SJSA1 (cell line): ENCODE measurements around the gene LCK. TPM values are rescaled to one million over a fixed set of nuclear protein-coding genes. Genes with fewer than 3 reads are reported as not detected.
"Not testable (repeated sequence)": the region's sequence is repeated elsewhere in the genome, so short reads cannot be mapped to it uniquely, and the experiment has no call there.

Experiments used
- DNase-seq, 2 experiments: peaks; one replicate each; pipeline ENCODE4 v3.0.0-alpha.2; 2015 to 2020; ENCODE audit warnings: low spot score in 2 of 2, low read depth in 1 of 2
- H3K27ac ChIP-seq: fragments of 250-450 bp; sonication (Bioruptor Pico); 2 replicates; pipeline ENCODE4 v1.5.1; 2020; ENCODE audit warnings: mild to moderate bottlenecking, moderate library complexity
- H3K27me3 ChIP-seq: fragments of 250-450 bp; sonication (Bioruptor Pico); replicated peaks from 2 replicates; pipeline ENCODE4 v1.5.1; 2020; ENCODE audit warnings: mild to moderate bottlenecking, moderate library complexity
- H3K36me3 ChIP-seq: fragments of 250-450 bp; sonication (Bioruptor Pico); 2 replicates; pipeline ENCODE4 v1.5.1; 2020; ENCODE audit warnings: mild to moderate bottlenecking
- H3K4me1 ChIP-seq: fragments of 250-450 bp; sonication (Bioruptor Pico); replicated peaks from 2 replicates; pipeline ENCODE4 v1.6.1; 2021; ENCODE audit warnings: mild to moderate bottlenecking
- H3K4me3 ChIP-seq: fragments of 250-450 bp; sonication (Bioruptor Pico); 2 replicates; pipeline ENCODE4 v1.5.1; 2020; ENCODE audit warnings: mild to moderate bottlenecking
- H3K9me3 ChIP-seq: fragments of 250-450 bp; sonication (Bioruptor Pico); replicated peaks from 2 replicates; pipeline ENCODE4 v1.5.1; 2020; ENCODE audit warnings: mild to moderate bottlenecking
- total RNA-seq: library from RNA; depleted of rRNA; stranded (reverse); fragments of >200 nt; shearing (Covaris generic); gene quantifications from 2 replicates; pipeline ENCODE4 v1.2.3, GENCODE V29; 2014

The LCK gene
- total RNA-seq, 1 experiment from 2014 or later = not detected

DNA sequence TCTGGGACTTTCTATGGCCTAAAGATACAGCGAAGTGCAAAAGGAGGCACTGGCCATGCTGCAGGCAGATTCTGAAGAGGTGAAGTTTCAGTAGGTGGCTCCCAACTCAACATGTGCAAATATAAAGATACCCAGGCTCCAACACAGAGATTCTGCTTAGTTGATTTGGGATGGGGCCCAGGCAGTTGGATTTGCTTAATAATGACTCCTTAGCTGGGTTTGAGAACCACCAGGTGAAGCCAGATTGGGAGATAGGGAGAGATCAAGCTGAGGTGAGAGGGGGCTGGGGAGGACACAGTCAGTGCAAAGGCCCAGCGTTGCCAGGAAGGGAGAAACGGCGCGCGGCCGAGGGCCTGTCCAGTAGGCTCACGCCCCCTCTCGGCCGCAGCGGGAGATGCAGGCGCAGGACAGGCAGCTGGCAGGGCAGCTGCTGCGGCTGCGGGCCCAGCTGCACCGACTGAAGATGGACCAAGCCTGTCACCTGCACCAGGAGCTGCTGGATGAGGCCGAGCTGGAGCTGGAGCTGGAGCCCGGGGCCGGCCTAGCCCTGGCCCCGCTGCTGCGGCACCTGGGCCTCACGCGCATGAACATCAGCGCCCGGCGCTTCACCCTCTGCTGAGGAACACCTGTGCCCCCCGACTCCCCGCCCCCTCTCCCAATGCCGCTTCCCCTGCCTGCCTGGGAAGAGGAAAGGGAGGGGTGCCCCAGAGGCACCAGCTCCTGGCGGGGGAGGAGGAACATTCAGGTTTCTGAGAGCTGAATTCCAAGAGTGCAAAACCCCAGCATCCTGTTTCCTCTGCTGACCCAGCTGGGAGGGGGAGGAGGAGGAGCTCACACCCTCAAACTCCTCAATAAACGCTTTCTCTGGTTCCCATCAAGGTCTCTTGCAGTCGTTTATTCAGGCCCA lies 2.8 kb upstream of the LCK start:
- Histone ChIP-seq H3K4me1 (peaks cover 24% of the 10 kb centered on the region), H3K36me3 (no peaks in the 10 kb centered on the region), H3K4me3 (no peak overlapping the region), H3K27me3 (no peaks in the 10 kb centered on the region), H3K27ac (no peak overlapping the region), H3K9me3 (no peaks in the 10 kb centered on the region)
- DNase-seq = peak; percentile 35 to 75

DNA sequence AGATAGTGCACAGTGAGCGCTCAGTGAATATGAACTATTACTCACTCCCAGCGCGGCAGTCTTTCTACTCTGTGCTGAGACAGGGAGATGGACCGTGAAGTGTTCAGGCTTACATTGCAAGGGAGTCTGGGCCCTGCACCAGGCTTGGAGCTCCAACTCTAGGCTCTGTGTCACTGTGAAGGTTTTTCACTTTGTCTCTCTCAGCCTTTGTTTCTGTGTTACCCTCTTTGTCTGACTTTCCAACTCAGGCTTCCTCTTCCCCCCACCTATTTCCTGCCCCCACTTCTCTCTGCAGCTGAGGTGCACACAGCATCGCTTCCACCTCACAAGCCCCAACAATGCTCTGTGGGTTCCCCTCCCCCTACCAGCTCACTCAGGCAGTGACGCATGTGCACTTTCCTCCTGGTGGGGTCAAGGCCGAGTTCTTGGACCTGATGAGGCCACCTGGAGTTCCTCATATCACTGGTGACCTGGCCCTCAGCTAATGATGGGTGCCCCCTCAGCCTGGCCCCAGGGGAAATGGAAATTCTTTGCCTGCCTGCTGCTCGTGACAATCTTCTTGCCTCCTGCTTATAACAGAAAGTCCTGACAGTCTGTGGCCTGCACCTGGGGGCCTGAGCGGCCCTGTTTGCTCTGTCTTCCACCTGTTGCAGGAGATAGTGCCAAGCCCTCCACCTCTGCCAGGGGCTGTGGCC lies 1.1 kb upstream of the LCK start:
- Histone ChIP-seq H3K27ac (no peak overlapping the region), H3K9me3 (no peaks in the 10 kb centered on the region), H3K4me3 (no peak overlapping the region), H3K27me3 (no peaks in the 10 kb centered on the region), H3K4me1 (peaks cover 24% of the 10 kb centered on the region), H3K36me3 (no peaks in the 10 kb centered on the region)
- DNase-seq = no peak

DNA sequence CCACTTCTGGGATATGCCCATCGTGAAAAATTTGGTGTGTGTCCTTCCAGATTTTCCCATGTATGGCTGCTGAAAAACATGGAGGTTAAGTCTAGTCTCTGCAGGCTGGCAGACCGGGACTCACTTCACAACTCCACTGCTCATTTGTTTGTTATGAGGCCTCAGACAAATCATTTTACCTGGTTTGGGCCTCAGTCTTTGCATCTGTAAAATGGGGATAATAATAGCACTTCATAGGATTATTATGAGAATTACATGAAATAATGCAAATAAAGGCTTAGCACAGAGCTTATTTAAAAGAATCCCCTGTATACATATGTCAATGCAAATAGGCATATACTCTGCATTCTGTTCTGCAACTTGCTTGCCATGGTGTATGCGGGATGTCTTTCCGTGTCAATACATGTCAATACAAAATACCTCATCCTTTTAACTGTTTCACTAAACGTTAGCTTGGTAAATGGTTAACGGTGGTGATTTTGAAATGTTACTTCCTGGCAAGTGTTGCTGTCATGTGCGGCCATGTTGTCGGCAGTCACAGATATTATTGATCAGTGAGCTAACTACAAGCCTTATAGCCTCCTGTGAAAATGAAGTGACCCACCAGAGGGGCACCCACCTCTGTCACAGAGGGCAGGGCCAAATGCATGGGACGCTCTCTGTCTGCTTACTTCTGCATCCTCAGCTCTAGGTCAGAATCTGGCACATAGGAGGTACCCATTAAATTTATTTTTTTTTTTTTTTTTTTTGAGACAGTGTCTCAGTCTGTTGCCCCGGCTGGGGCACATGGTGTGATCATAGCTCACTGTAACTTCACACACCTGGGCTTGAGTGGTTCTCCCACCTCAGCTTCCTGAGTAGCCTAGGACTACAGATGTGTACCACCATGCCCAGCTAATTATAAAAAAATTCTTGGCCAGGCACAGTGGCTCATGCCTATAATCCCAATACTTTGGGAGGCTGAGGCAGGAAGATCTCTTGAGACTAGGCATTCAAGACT lies 4.3 kb downstream of the LCK start:
- no peak overlapping the region for H3K4me3 ChIP-seq
- H3K4me1 ChIP-seq = no peaks in the 10 kb centered on the region

DNA sequence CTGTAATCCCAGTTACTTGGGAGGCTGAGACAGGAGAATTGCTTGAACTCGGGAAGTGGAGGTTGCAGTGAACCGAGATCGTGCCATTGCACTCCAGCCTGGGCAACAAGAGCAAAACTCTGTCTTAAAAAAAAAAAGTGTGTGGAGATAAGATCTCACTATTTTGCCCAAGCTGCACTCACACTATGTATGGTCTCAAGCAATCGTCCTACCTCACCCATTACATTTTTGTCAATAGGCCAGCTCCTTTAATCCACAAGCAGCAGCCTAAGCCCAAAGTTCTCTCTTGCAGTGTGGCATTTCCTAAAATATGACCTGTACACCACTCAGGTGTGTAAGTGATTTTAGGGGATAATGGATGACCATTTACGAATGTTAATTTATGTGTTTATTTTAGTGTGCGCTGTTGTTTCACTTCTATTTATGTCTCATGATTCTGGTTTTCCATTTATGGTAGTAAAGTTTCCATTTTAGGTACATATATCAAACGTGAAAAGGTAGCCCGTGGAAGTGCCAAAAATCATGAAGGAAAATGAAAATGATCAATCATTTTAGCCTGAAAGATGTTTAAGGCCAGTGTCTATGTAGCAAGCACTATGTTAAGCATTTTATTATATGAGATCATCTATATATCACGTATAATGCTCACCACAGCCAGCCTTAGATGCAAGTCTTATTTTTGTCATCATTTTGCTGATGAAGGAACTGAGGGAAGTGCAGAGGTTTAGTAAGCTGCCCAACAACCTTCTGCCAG lies 5.6 kb downstream of the LCK start:
- no peak for DNase-seq
- Histone ChIP-seq H3K27me3 (no peaks in the 10 kb centered on the region), H3K36me3 (no peaks in the 10 kb centered on the region), H3K4me1 (no peaks in the 10 kb centered on the region), H3K27ac (no peak overlapping the region), H3K9me3 (no peaks in the 10 kb centered on the region), H3K4me3 (no peak overlapping the region)

More for the DNA sequence above, 4.3 kb downstream of the LCK start:
- DNase-seq = no peak
- Histone ChIP-seq H3K36me3 (no peaks in the 10 kb centered on the region), H3K27me3 (no peaks in the 10 kb centered on the region), H3K9me3 (no peaks in the 10 kb centered on the region), H3K27ac (no peak overlapping the region)

DNA sequence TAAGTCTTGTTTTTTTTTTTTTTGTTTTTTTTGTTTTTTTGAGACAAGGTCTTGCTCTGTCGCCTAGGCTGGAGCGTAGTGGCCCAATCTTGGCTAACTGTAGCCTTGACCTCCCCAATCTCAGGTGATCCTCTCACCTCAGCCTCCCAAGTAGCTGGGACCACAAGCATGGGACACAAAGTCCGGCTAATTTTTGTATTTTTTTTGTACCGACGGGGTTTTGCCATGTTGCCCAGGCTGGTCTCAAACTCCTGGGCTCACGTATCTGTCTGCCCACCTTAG lies 6.1 kb downstream of the LCK start:
- Histone ChIP-seq H3K4me1 (no peaks in the 10 kb centered on the region), H3K36me3 (no peaks in the 10 kb centered on the region), H3K27ac (no peak overlapping the region), H3K27me3 (no peaks in the 10 kb centered on the region), H3K4me3 (no peak overlapping the region), H3K9me3 (no peaks in the 10 kb centered on the region)
- no peak for DNase-seq

DNA sequence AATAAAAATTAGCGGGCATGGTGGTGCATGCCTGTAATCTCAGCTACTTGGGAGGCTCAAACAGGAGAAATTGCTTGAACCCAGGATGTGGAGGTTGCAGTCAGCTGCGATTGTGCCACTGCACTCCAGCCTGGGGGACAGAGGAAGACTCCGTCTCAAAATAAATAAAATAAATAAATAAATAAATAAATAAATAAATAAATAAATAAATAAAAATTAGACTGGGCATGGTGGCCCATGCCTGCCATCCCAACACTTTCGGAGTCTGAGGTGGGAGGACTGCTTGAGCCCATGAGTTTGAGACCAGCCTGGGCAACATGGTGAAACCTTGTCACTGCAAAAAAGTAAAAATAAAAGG lies 12.2 kb downstream of the LCK start:
- not testable (repeated sequence) for H3K4me3 ChIP-seq, DNase-seq, H3K36me3 ChIP-seq, H3K27ac ChIP-seq, H3K9me3 ChIP-seq, H3K27me3 ChIP-seq
- H3K4me1 ChIP-seq = peaks cover 12% of the 10 kb centered on the region

DNA sequence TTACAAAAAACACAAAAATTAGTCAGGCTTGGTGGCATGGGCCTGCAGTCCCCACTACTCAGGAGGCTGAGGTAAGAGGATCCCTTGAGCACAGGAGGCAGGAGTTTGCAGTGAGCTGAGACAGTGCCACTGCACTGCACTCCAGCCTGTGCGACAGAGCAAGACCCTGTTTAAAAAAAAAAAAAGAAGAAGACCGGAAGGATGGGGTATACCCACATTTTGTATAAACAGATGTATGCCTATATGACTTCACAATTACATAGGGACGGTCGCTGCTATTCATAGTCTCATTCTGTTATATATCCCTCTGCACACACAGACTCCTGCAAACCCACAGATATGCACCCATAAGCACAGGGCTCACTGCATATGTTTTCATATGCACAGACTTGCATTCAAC lies 12.7 kb downstream of the LCK start:
- no peaks in the 10 kb centered on the region for H3K27me3 ChIP-seq
- DNase-seq = no peak

DNA sequence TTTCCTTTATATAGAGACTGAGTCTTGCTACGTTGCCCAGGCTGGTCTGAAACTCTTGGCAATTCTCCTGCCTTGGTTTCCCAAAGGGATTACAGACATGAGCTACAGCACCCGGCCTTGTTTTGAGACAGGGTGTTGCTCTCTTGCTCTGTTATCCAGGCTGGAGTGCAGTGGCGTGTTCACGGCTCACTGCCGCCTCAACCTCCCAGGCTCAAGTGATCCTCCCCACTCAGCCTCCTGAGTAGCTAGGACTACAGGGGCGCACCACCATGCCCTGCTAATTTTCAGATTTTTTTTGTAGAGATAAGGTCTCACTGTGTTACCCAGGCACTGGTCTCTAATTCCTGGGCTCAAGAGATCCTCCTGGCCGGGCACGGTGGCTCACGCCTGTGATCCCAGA lies 14.8 kb downstream of the LCK start:
- no peaks in the 10 kb centered on the region for H3K27me3 ChIP-seq
- H3K4me1 ChIP-seq = peaks cover 12% of the 10 kb centered on the region
- H3K36me3 ChIP-seq = no peaks in the 10 kb centered on the region
- no peak overlapping the region for H3K4me3 ChIP-seq
- no peaks in the 10 kb centered on the region for H3K9me3 ChIP-seq
- DNase-seq = no peak
- H3K27ac ChIP-seq = no peak overlapping the region; the same call in 1 of the 2 replicates

More for the DNA sequence above, 12.7 kb downstream of the LCK start:
- H3K4me1 ChIP-seq = peaks cover 12% of the 10 kb centered on the region
- H3K9me3 ChIP-seq = no peaks in the 10 kb centered on the region
- no peak overlapping the region for H3K27ac ChIP-seq
- H3K36me3 ChIP-seq = no peaks in the 10 kb centered on the region
- no peak overlapping the region for H3K4me3 ChIP-seq

DNA sequence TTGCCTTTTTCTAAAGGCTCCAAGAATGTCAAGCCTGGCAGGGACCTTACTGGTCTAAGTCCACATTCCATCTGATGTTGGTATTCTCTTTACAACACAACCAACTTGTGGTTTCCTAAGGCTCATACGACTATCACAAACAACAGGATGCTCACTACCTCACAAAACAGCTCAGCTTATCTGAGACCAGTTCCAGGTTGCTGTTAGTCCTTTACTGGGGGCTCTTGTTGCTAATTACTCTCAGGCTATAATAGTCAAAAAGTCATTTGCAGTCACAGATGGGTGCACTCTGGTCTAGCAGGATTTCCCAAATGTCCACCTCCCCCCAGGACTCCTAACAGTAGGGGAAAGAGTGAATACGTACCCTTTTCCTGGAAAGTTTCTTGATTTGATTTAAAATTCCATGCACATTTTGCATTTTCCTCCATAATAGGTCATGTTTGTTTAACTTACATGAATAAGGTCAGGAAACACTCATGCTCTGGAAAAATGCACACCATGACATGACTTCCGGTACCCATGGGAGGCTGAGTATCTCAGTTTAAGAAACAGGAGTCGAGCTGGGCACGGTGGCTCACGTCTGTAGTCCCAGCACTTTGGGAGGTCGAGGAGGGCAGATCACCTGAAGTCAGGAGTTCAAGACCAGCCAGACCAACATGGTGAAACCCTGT lies 16.0 kb downstream of the LCK start:
- H3K9me3 ChIP-seq = no peaks in the 10 kb centered on the region
- no peak overlapping the region for H3K4me3 ChIP-seq
- H3K27ac ChIP-seq = peak overlapping the region; percentile 68
- no peaks in the 10 kb centered on the region for H3K36me3 ChIP-seq
- no peaks in the 10 kb centered on the region for H3K27me3 ChIP-seq
- peaks cover 12% of the 10 kb centered on the region for H3K4me1 ChIP-seq
- peak; percentile 71 to 72 for DNase-seq

DNA sequence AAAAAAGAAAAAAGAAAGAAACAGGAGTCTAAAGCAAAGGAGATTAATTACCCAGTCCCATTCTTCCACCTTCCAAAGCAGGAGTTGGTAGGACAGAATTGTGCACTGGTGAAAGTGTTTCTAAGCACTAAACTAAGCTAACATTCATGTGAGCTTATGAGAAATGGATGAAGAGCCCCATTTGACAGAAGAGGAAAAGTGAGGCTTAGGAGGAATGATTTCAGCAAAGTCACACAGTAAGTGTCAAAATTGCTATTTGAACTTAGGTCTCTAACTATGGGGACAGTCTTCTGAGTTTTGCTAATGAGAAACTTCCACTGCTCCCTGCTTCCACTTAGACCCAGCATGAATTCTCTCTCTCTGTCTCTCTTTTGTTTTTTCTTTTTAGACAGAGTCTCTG lies 18.7 kb downstream of the LCK start:
- Histone ChIP-seq H3K27me3 (no peaks in the 10 kb centered on the region), H3K4me3 (no peak overlapping the region), H3K9me3 (no peaks in the 10 kb centered on the region), H3K36me3 (no peaks in the 10 kb centered on the region), H3K27ac (no peak overlapping the region), H3K4me1 (peaks cover 21% of the 10 kb centered on the region)
- no peak for DNase-seq

DNA sequence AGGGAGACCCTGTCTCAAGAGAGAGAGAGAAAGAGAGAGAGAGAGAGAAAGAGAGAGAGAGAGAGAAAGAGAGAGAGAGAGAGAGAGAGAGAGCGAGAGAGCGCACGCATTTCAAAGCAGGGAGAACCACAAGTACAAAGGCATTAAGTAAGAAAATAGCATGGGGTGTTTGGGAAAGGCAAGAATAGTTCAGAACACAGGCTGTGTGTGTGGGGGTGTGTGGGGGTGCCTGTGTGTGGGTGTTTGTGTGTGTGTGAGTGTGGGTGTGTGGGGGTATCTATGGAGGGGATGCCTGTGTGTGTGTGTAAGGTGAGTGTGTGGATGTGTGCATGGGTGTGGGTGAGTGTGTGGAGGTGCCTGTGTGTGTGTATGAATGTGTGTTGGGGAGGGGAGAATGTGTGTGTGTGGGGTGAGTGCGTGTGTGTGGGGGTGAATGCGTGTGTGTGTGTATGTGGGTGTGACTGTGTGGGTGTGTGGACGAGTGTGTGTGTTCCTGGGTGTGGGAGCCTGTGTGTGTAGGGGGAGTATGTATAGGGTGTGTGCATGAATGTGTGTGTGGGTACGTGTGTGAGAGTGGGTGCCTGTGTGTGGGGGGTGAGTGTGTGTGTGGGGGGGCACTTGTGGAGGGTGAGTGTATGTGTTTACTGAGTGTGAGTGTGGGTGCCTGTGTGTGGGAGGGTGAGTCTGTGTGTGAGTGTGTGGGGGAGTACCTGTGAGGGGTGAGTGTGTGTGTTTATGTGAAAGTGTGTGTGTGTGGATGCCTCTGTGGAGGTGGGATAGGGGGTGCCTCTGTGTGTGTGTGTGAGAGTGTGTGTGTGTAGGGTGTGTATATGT lies 21.7 kb downstream of the LCK start:
- no peak for DNase-seq
- no peak overlapping the region for H3K27ac ChIP-seq
- no peaks in the 10 kb centered on the region for H3K36me3 ChIP-seq
- H3K4me1 ChIP-seq = peaks cover 10% of the 10 kb centered on the region
- no peaks in the 10 kb centered on the region for H3K9me3 ChIP-seq
- no peak overlapping the region for H3K4me3 ChIP-seq
- no peaks in the 10 kb centered on the region for H3K27me3 ChIP-seq
